AG08395 (cell line): Measurements from ENCODE around the gene THYN1.

Experiments
- DNase-seq: peaks from one replicate; pipeline ENCODE4 v3.0.0; 2012; ENCODE audit warnings: mixed read lengths, low spot score

The THYN1 gene

GRCh38 chr11:134223121-134223520, 30.0 kb downstream of the THYN1 start:
- DNase-seq: no peak

GRCh38 chr11:134216816-134217215, 36.3 kb downstream of the THYN1 start:
- no peak for DNase-seq

- no peak for DNase-seq
These were observed 37.3 kb downstream of the THYN1 start for GRCh38 chr11:134215836-134216235.

GRCh38 chr11:134207538-134208239, 45.5 kb downstream of the THYN1 start:
- no peak for DNase-seq

- DNase-seq: no peak
These were observed 47.0 kb downstream of the THYN1 start for GRCh38 chr11:134206185-134206584.

GRCh38 chr11:134205729-134206128, 47.4 kb downstream of the THYN1 start:
- no peak for DNase-seq

- DNase-seq: no peak
These were observed 50.5 kb downstream of the THYN1 start for GRCh38 chr11:134202661-134203060.

- DNase-seq: no peak
These were observed 52.5 kb downstream of the THYN1 start for GRCh38 chr11:134200688-134201087.

GRCh38 chr11:134199531-134199930, 53.6 kb downstream of the THYN1 start:
- DNase-seq: no peak
